PC-9 (cell line): ENCODE data around the gene ATG9A. TPM values are rescaled to one million over a fixed set of nuclear protein-coding genes. Genes with fewer than 3 reads are reported as not detected.
"Not testable (repeated sequence)": the region's sequence is repeated elsewhere in the genome, so short reads cannot be mapped to it uniquely, and the experiment has no call there.

Experiments
- BruUV-seq: library from RNA; stranded (reverse); fragments of 400-500 nt; replicated peaks from 2 replicates; lab custom pipeline; 2021; lab: Mats Ljungman, UMichigan
- CTCF ChIA-PET: fragments of 300-600 bp; sonication (Branson Sonifier 250); formaldehyde crosslinking; loops from one replicate; lab custom pipeline; 2022; ENCODE audit warnings: antibody characterized with exemption; lab: Charles Lee
- POLR2A ChIA-PET: fragments of 300-600 bp; sonication (Branson Sonifier 250); formaldehyde crosslinking; loops from one replicate; lab custom pipeline; 2022; ENCODE audit warnings: antibody characterized with exemption; ENCODE audit not compliant: unreplicated experiment; lab: Charles Lee
- DNase-seq, 2 experiments: peaks; one replicate each; pipeline versions ENCODE4 v3.0.0 to v3.0.0-alpha.2; 2015 to 2022; ENCODE audit warnings: mixed read lengths in 1 of 2
- H2AFZ ChIP-seq: fragments of 200-600 bp; sonication (generic); 2 replicates; pipeline ENCODE4 v1.8.1; 2017; ENCODE audit warnings: antibody characterized with exemption
- H3F3A ChIP-seq: fragments of 200-600 bp; sonication (generic); 2 replicates; pipeline ENCODE4 v1.8.1; 2017; ENCODE audit warnings: antibody characterized with exemption, mild to moderate bottlenecking, low read depth; ENCODE audit not compliant: insufficient read depth
- H3K27ac ChIP-seq: fragments of 200-600 bp; sonication (generic); 2 replicates; pipeline ENCODE4 v1.6.1; 2016; ENCODE audit warnings: mixed run types
- H3K27me3 ChIP-seq: fragments of 200-600 bp; sonication (generic); 2 replicates; pipeline ENCODE4 v1.6.1; 2016; ENCODE audit warnings: low read depth, mixed run types; ENCODE audit not compliant: insufficient read depth
- H3K36me3 ChIP-seq: fragments of 200-600 bp; sonication (generic); 2 replicates; pipeline ENCODE4 v1.6.1; 2016; ENCODE audit warnings: low read depth, mixed run types
- H3K4me1 ChIP-seq: fragments of 200-600 bp; sonication (generic); replicated peaks from 2 replicates; pipeline ENCODE4 v1.6.1; 2016; ENCODE audit warnings: mixed run types; ENCODE audit not compliant: insufficient read depth
- H3K4me2 ChIP-seq: fragments of 200-600 bp; sonication (generic); 2 replicates; pipeline ENCODE4 v1.6.1; 2017; ENCODE audit warnings: mixed run types
- H3K4me3 ChIP-seq: fragments of 200-600 bp; sonication (generic); 2 replicates; pipeline ENCODE4 v1.6.1; 2016; ENCODE audit warnings: mixed run types
- H3K79me2 ChIP-seq: fragments of 200-600 bp; sonication (generic); 2 replicates; pipeline ENCODE4 v1.6.1; 2017; ENCODE audit warnings: low read depth, mixed run types
- H3K9me2 ChIP-seq: fragments of 200-600 bp; sonication (generic); 2 replicates; pipeline ENCODE4 v1.8.1; 2017; ENCODE audit warnings: mild to moderate bottlenecking; ENCODE audit not compliant: insufficient read depth
- H3K9me3 ChIP-seq: fragments of 200-600 bp; sonication (generic); 2 replicates; pipeline ENCODE4 v1.8.1; 2016; ENCODE audit warnings: low read depth; ENCODE audit not compliant: insufficient read depth
- H4K20me1 ChIP-seq: fragments of 200-600 bp; sonication (generic); 2 replicates; pipeline ENCODE4 v1.8.1; 2017; ENCODE audit not compliant: insufficient read depth
- CTCF ChIP-seq: fragments of 200-600 bp; sonication (generic); conservative IDR thresholded peaks from 2 replicates; pipeline ENCODE4 v1.6.1; 2017; ENCODE audit warnings: mixed run types, antibody characterized with exemption, mild to moderate bottlenecking, moderate library complexity
- EZH2 ChIP-seq: fragments of 200-600 bp; sonication (generic); IDR thresholded peaks from 2 replicates; pipeline ENCODE4 v1.8.0; 2017; ENCODE audit warnings: antibody characterized with exemption, low read depth
- intact Hi-C: fragments of 100-400 bp; cut with micrococcal nuclease; formaldehyde crosslinking; loops from one replicate; pipeline ENCODE4 v1.10.0; 2022; ENCODE audit not compliant: unreplicated experiment
- total RNA-seq: library from RNA; stranded (reverse); gene quantifications from 2 replicates; pipeline ENCODE4 v1.2.3, GENCODE V29; 2021

Gene ATG9A
- total RNA-seq, 1 experiment from 2014 or later: 56.0 TPM

GRCh38 chr2:219205165-219205538, 24.3 kb downstream of the ATG9A start:
- Histone ChIP-seq H3K4me3 (no peak overlapping the region), H3K9me3 (no peaks in the 10 kb centered on the region), H4K20me1 (no peaks in the 10 kb centered on the region), H2AFZ (no peak overlapping the region), H3K9me2 (no peaks in the 10 kb centered on the region), H3F3A (peaks cover 14% of the 10 kb centered on the region; the same call in 1 of the 2 replicates), H3K79me2 (no peaks in the 10 kb centered on the region), H3K27ac (no peak overlapping the region), H3K4me2 (no peak overlapping the region), H3K27me3 (no peaks in the 10 kb centered on the region), H3K4me1 (peaks cover 18% of the 10 kb centered on the region), H3K36me3 (no peaks in the 10 kb centered on the region)
- TF ChIP-seq CTCF (no peak), EZH2 (no peak)
- CTCF ChIA-PET: interaction anchor here (0.7 kb wide), 1 partner anchor 31 kb away, joined by 3 read pairs; no protein-coding TSS in a partner anchor
- POLR2A ChIA-PET: no interaction called here
- no peak for DNase-seq
- intact Hi-C loops: no loop called here
- BruUV-seq: no TSS peak

- no peaks in the 10 kb centered on the region for H3K27me3 ChIP-seq
- H3K4me1 ChIP-seq: peaks cover 18% of the 10 kb centered on the region
- H3K4me2 ChIP-seq: no peak overlapping the region
- peaks cover 14% of the 10 kb centered on the region; the same call in 1 of the 2 replicates for H3F3A ChIP-seq
- no peak overlapping the region for H3K4me3 ChIP-seq
- no peaks in the 10 kb centered on the region for H3K79me2 ChIP-seq
- CTCF ChIA-PET: no interaction called here
- POLR2A ChIA-PET: interaction anchor here (0.6 kb wide), 1 partner anchor 13 kb away, joined by 7 read pairs; no protein-coding TSS in a partner anchor
- BruUV-seq: no TSS peak
- H3K9me3 ChIP-seq: no peaks in the 10 kb centered on the region
- no peaks in the 10 kb centered on the region for H3K36me3 ChIP-seq
- no peak for TF ChIP-seq EZH2
- no peak for TF ChIP-seq CTCF
- no peak for DNase-seq
- no peaks in the 10 kb centered on the region for H4K20me1 ChIP-seq
- H3K9me2 ChIP-seq: no peaks in the 10 kb centered on the region
- intact Hi-C loops: no loop called here
- no peak overlapping the region for H2AFZ ChIP-seq
- no peak overlapping the region for H3K27ac ChIP-seq
Measured at GRCh38 chr2:219204425-219205164, 24.8 kb downstream of the ATG9A start.

- H3K4me3 ChIP-seq, H3K9me3 ChIP-seq, H3K4me1 ChIP-seq, H3K36me3 ChIP-seq, H3K27ac ChIP-seq, H3K4me2 ChIP-seq, H2AFZ ChIP-seq, POLR2A ChIA-PET, H3K79me2 ChIP-seq, intact Hi-C loops, H3F3A ChIP-seq, DNase-seq, BruUV-seq, H4K20me1 ChIP-seq, H3K27me3 ChIP-seq, CTCF ChIA-PET, H3K9me2 ChIP-seq: not testable (repeated sequence)
Measured at GRCh38 chr2:219201331-219201730, 28.1 kb downstream of the ATG9A start.

GRCh38 chr2:219200502-219201326, 28.7 kb downstream of the ATG9A start:
- POLR2A ChIA-PET, CTCF ChIA-PET, H3K4me2 ChIP-seq: not testable (repeated sequence)

More at GRCh38 chr2:219200502-219201326, 28.7 kb downstream of the ATG9A start:
- H2AFZ ChIP-seq, H3K36me3 ChIP-seq, H3K27ac ChIP-seq, H3K9me2 ChIP-seq, H3K4me1 ChIP-seq, H3K9me3 ChIP-seq, H3K4me3 ChIP-seq, H3K79me2 ChIP-seq, H4K20me1 ChIP-seq, DNase-seq, H3K27me3 ChIP-seq, BruUV-seq, intact Hi-C loops, H3F3A ChIP-seq: not testable (repeated sequence)
